GM12878 (cell line): ENCODE data around the gene ACSL4. TPM values are rescaled to one million over a fixed set of nuclear protein-coding genes. Genes with fewer than 3 reads are reported as not detected.

Source experiments
- ATAC-seq: fragments of 200-7000 bp; cut with Tn5 transposase; 3 replicates; pipeline ENCODE4 v1.9.1; 2020; ENCODE audit warnings: mild to moderate bottlenecking, moderate library complexity
- BruUV-seq: library from RNA; stranded (reverse); fragments of 400-500 nt; replicated peaks from 2 replicates; lab custom pipeline; 2021; lab: Mats Ljungman, UMichigan
- CTCF ChIA-PET: fragments of 300-600 bp; sonication (Branson Sonifier 250); formaldehyde crosslinking; extraction: SDS; loops from one replicate; lab custom pipeline; 2021; ENCODE audit warnings: inconsistent platforms; lab: Yijun Ruan, JAX
- POLR2A ChIA-PET: fragments of 350-600 bp; formaldehyde crosslinking; extraction: SDS; loops from one replicate; lab custom pipeline; 2021; ENCODE audit warnings: inconsistent platforms; lab: Charles Lee
- RAD21 ChIA-PET: fragments of 300-600 bp; sonication (Branson Sonifier 250); formaldehyde crosslinking; loops from one replicate; lab custom pipeline; 2023; ENCODE audit warnings: antibody characterized with exemption; ENCODE audit not compliant: unreplicated experiment; lab: Charles Lee
- SMC1A ChIA-PET: fragments of 300-600 bp; sonication (Branson Sonifier 250); formaldehyde crosslinking; loops from one replicate; lab custom pipeline; 2023; ENCODE audit not compliant: unreplicated experiment, uncharacterized antibody; lab: Charles Lee
- DNase-seq: peaks from one replicate; pipeline ENCODE4 v3.0.0-alpha.2; 2011; ENCODE audit warnings: low read depth, low spot score
- FAIRE-seq: peaks from 3 replicates; lab custom pipeline; 2011; peaks lifted over from hg19 to GRCh38; lab: Jason Lieb, UNC
- H2AFZ ChIP-seq: 2 replicates; pipeline ENCODE4 v1.6.0; 2011; ENCODE audit warnings: low read depth, low read length, control low read depth; ENCODE audit not compliant: control insufficient read depth
- H3K27ac ChIP-seq: 2 replicates; pipeline ENCODE4 v1.5.1; 2011; ENCODE audit warnings: control low read depth; ENCODE audit not compliant: control insufficient read depth, insufficient read depth
- H3K27me3 ChIP-seq, 2 experiments: replicated peaks in 1 of 2; 2 replicates each; pipeline versions ENCODE4 v1.6.0 to v1.6.1; 2011; ENCODE audit warnings: low read length in 1 of 2; ENCODE audit not compliant: control insufficient read depth in 2 of 2, insufficient read depth in 2 of 2
- H3K36me3 ChIP-seq, 2 experiments: 2 replicates each; pipeline ENCODE4 v1.5.1; 2011; ENCODE audit warnings: low read length in 1 of 2; ENCODE audit not compliant: control insufficient read depth in 2 of 2, insufficient read depth in 2 of 2
- H3K4me1 ChIP-seq: 2 replicates; pipeline ENCODE4 v1.6.1; 2011; ENCODE audit warnings: mild to moderate bottlenecking, low read length, moderate library complexity, mixed read lengths; ENCODE audit not compliant: control insufficient read depth, insufficient read depth
- H3K4me2 ChIP-seq: 2 replicates; pipeline ENCODE4 v1.6.0; 2011; ENCODE audit warnings: control low read depth; ENCODE audit not compliant: control insufficient read depth, insufficient read depth
- H3K4me3 ChIP-seq: fragments of 200-600 bp; sonication (generic); 2 replicates; pipeline ENCODE4 v1.5.1; 2016
- H3K79me2 ChIP-seq: 2 replicates; pipeline ENCODE4 v1.6.0; 2011; ENCODE audit warnings: low read length; ENCODE audit not compliant: control insufficient read depth, insufficient read depth
- H3K9ac ChIP-seq: 2 replicates; pipeline ENCODE4 v1.8.0; 2011; ENCODE audit warnings: low read length, control low read depth, mixed read lengths; ENCODE audit not compliant: control insufficient read depth, insufficient read depth
- H3K9me3 ChIP-seq: replicated peaks from 3 replicates; pipeline ENCODE4 v1.5.1; 2011; ENCODE audit warnings: mild to moderate bottlenecking, low read length; ENCODE audit not compliant: control insufficient read depth, insufficient read depth
- H4K20me1 ChIP-seq: 2 replicates; pipeline ENCODE4 v1.6.0; 2011; ENCODE audit not compliant: control insufficient read depth, insufficient read depth
- CREM ChIP-seq: IDR thresholded peaks from 2 replicates; pipeline ENCODE4 v1.6.1; 2014; ENCODE audit warnings: antibody characterized with exemption, low read depth
- E4F1 ChIP-seq: fragments of 450-650 bp; IDR thresholded peaks from 2 replicates; pipeline ENCODE4 v1.6.1; 2018; ENCODE audit warnings: borderline replicate concordance, mild to moderate bottlenecking; ENCODE audit not compliant: partially characterized antibody
- FOS ChIP-seq: IDR thresholded peaks from 3 replicates; pipeline ENCODE4 v1.6.1; 2011; ENCODE audit warnings: borderline replicate concordance; ENCODE audit not compliant: insufficient read length; ENCODE audit errors: extremely low read depth
- GATAD2B ChIP-seq: fragments of 450-650 bp; conservative IDR thresholded peaks from 2 replicates; pipeline ENCODE4 v1.6.1; 2017; ENCODE audit warnings: low read depth, mild to moderate bottlenecking, moderate library complexity
- JUNB ChIP-seq: IDR thresholded peaks from 2 replicates; pipeline ENCODE4 v1.6.1; 2016; ENCODE audit warnings: antibody characterized with exemption, mild to moderate bottlenecking
- JUND ChIP-seq: IDR thresholded peaks from 2 replicates; pipeline ENCODE4 v1.6.1; 2012; ENCODE audit warnings: low read depth, mild to moderate bottlenecking, low read length, improper control_type of control experiment, moderate library complexity
- KDM1A ChIP-seq: fragments of 200-600 bp; sonication (generic); IDR thresholded peaks from 2 replicates; pipeline ENCODE4 v1.6.1; 2016; ENCODE audit warnings: borderline replicate concordance
- NFIC ChIP-seq: IDR thresholded peaks from 2 replicates; pipeline ENCODE4 v1.6.1; 2012; ENCODE audit warnings: low read depth, mild to moderate bottlenecking, inconsistent platforms, low read length, moderate library complexity
- NKRF ChIP-seq: fragments of 450-650 bp; conservative IDR thresholded peaks from 2 replicates; pipeline ENCODE4 v1.6.1; 2017; ENCODE audit warnings: mild to moderate bottlenecking, moderate library complexity
- NR2C1 ChIP-seq: fragments of 450-650 bp; IDR thresholded peaks from 2 replicates; pipeline ENCODE4 v1.6.1; 2017; ENCODE audit warnings: antibody characterized with exemption, mild to moderate bottlenecking, moderate library complexity
- NRF1 ChIP-seq: conservative IDR thresholded peaks from 2 replicates; pipeline ENCODE4 v1.6.1; 2011; ENCODE audit warnings: mild to moderate bottlenecking, low read depth, low read length, improper control_type of control experiment
- PBX3 ChIP-seq: IDR thresholded peaks from 2 replicates; pipeline ENCODE4 v1.6.1; 2011; ENCODE audit warnings: mild to moderate bottlenecking, low read depth, low read length, moderate library complexity; ENCODE audit not compliant: insufficient replicate concordance
- RELA ChIP-seq: fragments of 450-650 bp; IDR thresholded peaks from 2 replicates; pipeline ENCODE4 v1.8.0; 2014; ENCODE audit warnings: borderline replicate concordance; ENCODE audit not compliant: partially characterized antibody
- RUNX3 ChIP-seq: IDR thresholded peaks from 2 replicates; pipeline ENCODE4 v1.6.1; 2012; ENCODE audit warnings: low read length, inconsistent platforms
- SMC3 ChIP-seq: IDR thresholded peaks from 2 replicates; pipeline ENCODE4 v1.6.1; 2011; ENCODE audit warnings: low read length, improper control_type of control experiment, borderline replicate concordance
- STAT1 ChIP-seq: fragments of 450-650 bp; conservative IDR thresholded peaks from 2 replicates; pipeline ENCODE4 v1.6.1; 2014; ENCODE audit warnings: antibody characterized with exemption, mild to moderate bottlenecking
- USF1 ChIP-seq: IDR thresholded peaks from 2 replicates; pipeline ENCODE4 v1.6.1; 2011; ENCODE audit warnings: borderline replicate concordance, low read depth, mild to moderate bottlenecking, moderate library complexity, mixed read lengths, low read length; ENCODE audit not compliant: insufficient read depth; ENCODE audit errors: extremely low read length
- ZNF622 ChIP-seq: fragments of 450-650 bp; IDR thresholded peaks from 2 replicates; pipeline ENCODE4 v1.6.1; 2017; ENCODE audit warnings: mild to moderate bottlenecking, inconsistent platforms
- ZSCAN29 ChIP-seq: fragments of 450-650 bp; IDR thresholded peaks from 2 replicates; pipeline ENCODE4 v1.6.1; 2017; ENCODE audit warnings: mild to moderate bottlenecking, moderate library complexity
- WGBS: methylation state at CpG from one replicate; pipeline ENCODE4 v1.1.6; 2016; ENCODE audit warnings: low lambda C conversion rate; ENCODE audit not compliant: insufficient replicate concordance, insufficient coverage; ENCODE audit errors: missing lambda C conversion rate; 5-methylcytosine and 5-hydroxymethylcytosine counted together
- in situ Hi-C: fragments of 300-500 bp; cut with MboI; formaldehyde crosslinking; loops from 9 replicates; pipeline ENCODE4 v1.14.3; 2018; ENCODE audit warnings: mixed read lengths
- intact Hi-C: fragments of 100-400 bp; cut with micrococcal nuclease; formaldehyde crosslinking; loops from one replicate; pipeline ENCODE4 v1.14.2; 2022; ENCODE audit not compliant: unreplicated experiment
- polyA plus RNA-seq, 11 experiments: library from polyadenylated mRNA; depleted of rRNA in 4 of 11; unstranded in 6 of 11; stranded (reverse) in 5 of 11; fragments of >200 nt; fragmentation: Nextera tagmentation in 4 of 11; fragmentation: Illumina TruSeq in 1 of 11; extraction: Ambion mirVana in 4 of 11; extraction: Trizol in 1 of 11; gene quantifications; 1 replicate in 1 of 11; 2 replicates in 10 of 11; pipeline versions ENCODE4 v1.2.1 to v1.2.3, GENCODE V29; 2011 to 2016; ENCODE audit warnings: inconsistent platforms in 2 of 11, missing spikeins in 2 of 11, low read depth in 1 of 11
- total RNA-seq, 4 experiments: library from RNA; depleted of rRNA in 3 of 4; stranded (reverse); fragments of >200 nt in 3 of 4; fragmentation: Illumina TruSeq in 1 of 4; extraction: Trizol in 1 of 4; gene quantifications; 2 replicates each; pipeline versions ENCODE4 v1.2.1 to v1.2.3, GENCODE V29; 2013 to 2021

The ACSL4 gene
- total and polyA plus RNA-seq, 10 of the 15 experiments (the other 5 are each of a cell fraction or from before 2014, with no cell fraction given): 20.7 to 66.6 (median 45.4) TPM

GRCh38 chrX:109770780-109771179, 37.7 kb upstream of the ACSL4 start:
- in situ Hi-C loops (no loop called here), intact Hi-C loops (loop anchor here (5.0 kb wide), 1 partner anchor 58 kb away; no protein-coding TSS in a partner anchor)
- no peak overlapping the region for H3K9ac ChIP-seq
- H3K4me2 ChIP-seq: no peak overlapping the region
- CTCF ChIA-PET: interaction anchor here (1.1 kb wide), 1 partner anchor 80 kb away, joined by 3 read pairs; no protein-coding TSS in a partner anchor
- SMC1A ChIA-PET: no interaction called here
- no peaks in the 10 kb centered on the region; the same call in 2 of the 3 replicates for H3K9me3 ChIP-seq
- no peaks in the 10 kb centered on the region for H4K20me1 ChIP-seq
- no peak overlapping the region for H3K4me3 ChIP-seq
- BruUV-seq: no TSS peak
- H3K36me3 ChIP-seq: no peaks in the 10 kb centered on the region
- POLR2A ChIA-PET: no interaction called here
- FAIRE-seq (no peak), DNase-seq (no peak), ATAC-seq (no peak)
- H3K4me1 ChIP-seq: peaks cover 6% of the 10 kb centered on the region; the same call in 1 of the 2 replicates
- H3K27me3 ChIP-seq: no peaks in the 10 kb centered on the region
- RAD21 ChIA-PET: no interaction called here
- no peaks in the 10 kb centered on the region for H3K79me2 ChIP-seq
- no peak for TF ChIP-seq GATAD2B
- TF ChIP-seq CREM: no peak
- no peak for TF ChIP-seq JUND
- TF ChIP-seq NRF1: no peak
- TF ChIP-seq STAT1: no peak
- no peak for TF ChIP-seq NR2C1
- TF ChIP-seq SMC3: no peak
- TF ChIP-seq ZNF622: no peak
- TF ChIP-seq FOS: no peak
- no peak for TF ChIP-seq ZSCAN29
- no peak for TF ChIP-seq PBX3
- TF ChIP-seq JUNB: no peak
- no peak for TF ChIP-seq NKRF
- no peak for TF ChIP-seq RELA
- TF ChIP-seq RUNX3: no peak
- TF ChIP-seq NFIC: no peak
- TF ChIP-seq E4F1: no peak
- TF ChIP-seq USF1: no peak
- TF ChIP-seq KDM1A: no peak
- no peak overlapping the region for H2AFZ ChIP-seq
- no peak overlapping the region for H3K27ac ChIP-seq
- 50% methylated on average over 2 of the region's 2 CpGs for WGBS
